ENCODE results near the gene TCEAL3.
"Not testable (repeated sequence)": the region's sequence is repeated elsewhere in the genome, so short reads cannot be mapped to it uniquely, and the experiment has no call there.

TCEAL3 gene

GRCh38 chrX:103607364-103608305 lies at the start of gene TCEAL3:
Gene TCEAL3 (plus strand): TSS chrX:103607963. CDS start chrX:103609065, 1,102 bp downstream.
- peak; percentile 57 to 82 for DNase-seq

GRCh38 chrX:103560256-103560655 lies 47.5 kb upstream of the TCEAL3 start:
- DNase-seq: no peak

GRCh38 chrX:103562801-103563200 lies 45.0 kb upstream of the TCEAL3 start:
- no peak for DNase-seq

GRCh38 chrX:103565197-103565596 lies 42.6 kb upstream of the TCEAL3 start:
- no peak for DNase-seq

- no peak for DNase-seq
Observed at GRCh38 chrX:103565752-103566151, 42.0 kb upstream of the TCEAL3 start.

GRCh38 chrX:103571121-103571520 lies 36.6 kb upstream of the TCEAL3 start:
- no peak for DNase-seq

- no peak for DNase-seq
Observed at GRCh38 chrX:103571726-103572125, 36.0 kb upstream of the TCEAL3 start.

- DNase-seq: no peak
Observed at GRCh38 chrX:103573202-103573601, 34.6 kb upstream of the TCEAL3 start.

- peak; percentile 47 to 79 for DNase-seq
Observed at GRCh38 chrX:103584596-103584995, 23.2 kb upstream of the TCEAL3 start.

- DNase-seq: peak; percentile 62 to 77
Observed at GRCh38 chrX:103585411-103586313, 22.1 kb upstream of the TCEAL3 start, which contains the start of gene TCEAL4. Gene TCEAL4 (plus strand): TSS chrX:103585515. CDS start chrX:103586676, 1,161 bp downstream.

- DNase-seq: peak in 1 of 2 experiments; percentile 48
Observed at GRCh38 chrX:103586314-103586646, 21.5 kb upstream of the TCEAL3 start.

- peak in 1 of 2 experiments; percentile 10 for DNase-seq
Observed at GRCh38 chrX:103586659-103587058, 21.1 kb upstream of the TCEAL3 start.

GRCh38 chrX:103592295-103592694 lies 15.5 kb upstream of the TCEAL3 start:
- DNase-seq: not testable (repeated sequence)

GRCh38 chrX:103595202-103595601 lies 12.6 kb upstream of the TCEAL3 start:
- not testable (repeated sequence) for DNase-seq

- no peak for DNase-seq
Observed at GRCh38 chrX:103608306-103608963, 672 bp downstream of the TCEAL3 start.

- no peak for DNase-seq
Observed at GRCh38 chrX:103610282-103610681, 2.5 kb downstream of the TCEAL3 start.

- DNase-seq: no peak
Observed at GRCh38 chrX:103613362-103613890, 5.7 kb downstream of the TCEAL3 start.

GRCh38 chrX:103614999-103615398 lies 7.2 kb downstream of the TCEAL3 start:
- DNase-seq: no peak

GRCh38 chrX:103615781-103616371 lies 8.1 kb downstream of the TCEAL3 start:
- DNase-seq: no peak

GRCh38 chrX:103616676-103617186 lies 9.0 kb downstream of the TCEAL3 start:
- DNase-seq: no peak

GRCh38 chrX:103624111-103624510 lies 16.3 kb downstream of the TCEAL3 start:
- no peak for DNase-seq

- DNase-seq: no peak
Observed at GRCh38 chrX:103626855-103627254, 19.1 kb downstream of the TCEAL3 start.
